Endometrial microvascular endothelial cells (primary cell): Measurements from ENCODE around the gene VPS54. TPM values are rescaled to one million over a fixed set of nuclear protein-coding genes. Genes with fewer than 3 reads are reported as not detected.
"Not testable (repeated sequence)": the region's sequence is repeated elsewhere in the genome, so short reads cannot be mapped to it uniquely, and the experiment has no call there.

Source experiments
- in situ Hi-C: cut with HindIII; loops from 2 replicates; pipeline ENCODE4 v1.10.0; 2017; ENCODE audit warnings: low sequenced_read_pairs, low pct_unique_long_range_greater_than_20kb; ENCODE audit errors: inconsistent ontology term
- total RNA-seq: library from RNA; depleted of rRNA; stranded (reverse); fragments of >200 nt; gene quantifications from one replicate; pipeline ENCODE4 v1.2.3, GENCODE V29; 2015; ENCODE audit errors: inconsistent ontology term

The VPS54 gene
- total RNA-seq, 1 donor from 2014 or later: 18.2 TPM

DNA sequence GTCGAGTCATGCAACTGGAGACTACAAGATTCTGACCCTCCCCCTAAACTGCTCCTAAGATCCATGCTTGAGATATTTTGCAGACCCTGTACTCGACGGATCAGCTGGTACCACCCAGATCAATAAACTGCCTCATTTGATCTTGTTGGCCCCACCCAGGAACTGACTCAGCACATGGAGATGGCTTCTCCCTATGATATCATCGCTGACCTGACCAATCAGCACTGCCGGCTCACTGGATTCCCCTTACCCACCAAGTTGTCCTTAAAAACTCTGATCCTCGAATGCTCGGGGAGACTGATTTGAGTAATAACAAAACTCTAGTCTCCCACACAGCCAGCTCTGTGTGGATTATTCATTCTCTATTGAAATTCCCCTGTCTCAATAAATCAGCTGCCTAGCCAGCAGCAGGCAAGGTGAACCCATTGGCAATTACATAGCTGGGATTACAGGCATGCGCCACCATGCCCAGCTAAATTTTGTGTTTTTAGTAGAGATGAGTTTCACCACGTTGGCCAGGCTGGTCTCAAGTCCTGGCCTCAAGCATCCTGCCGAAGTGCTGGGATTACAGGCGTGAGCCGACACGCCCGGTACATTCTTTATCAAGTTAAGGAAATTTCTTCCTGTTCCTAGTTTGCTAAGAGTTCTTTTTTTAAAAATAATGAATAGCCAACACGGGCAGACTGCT is 43.6 kb downstream of the VPS54 start:
- in situ Hi-C loops: no loop called here

DNA sequence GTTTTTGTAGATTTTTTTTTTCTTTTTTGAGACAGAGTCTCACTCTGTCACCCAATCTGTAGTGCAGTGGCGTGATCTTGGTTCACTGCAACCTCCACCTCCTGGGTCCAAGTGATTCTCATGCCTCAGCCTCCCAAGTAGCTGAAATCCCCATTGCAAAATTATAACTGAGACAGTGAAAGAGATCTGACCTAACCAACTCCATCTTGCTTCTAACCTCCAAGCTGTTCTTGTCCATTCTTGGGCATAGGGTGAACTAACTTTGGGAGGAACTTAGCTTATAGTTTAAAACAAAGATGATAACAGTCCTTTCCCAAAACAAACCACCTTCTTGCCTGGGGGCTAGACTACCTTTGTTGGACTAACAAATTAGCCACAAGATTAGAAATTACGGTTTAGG is 44.2 kb downstream of the VPS54 start:
- in situ Hi-C loops: not testable (repeated sequence)

DNA sequence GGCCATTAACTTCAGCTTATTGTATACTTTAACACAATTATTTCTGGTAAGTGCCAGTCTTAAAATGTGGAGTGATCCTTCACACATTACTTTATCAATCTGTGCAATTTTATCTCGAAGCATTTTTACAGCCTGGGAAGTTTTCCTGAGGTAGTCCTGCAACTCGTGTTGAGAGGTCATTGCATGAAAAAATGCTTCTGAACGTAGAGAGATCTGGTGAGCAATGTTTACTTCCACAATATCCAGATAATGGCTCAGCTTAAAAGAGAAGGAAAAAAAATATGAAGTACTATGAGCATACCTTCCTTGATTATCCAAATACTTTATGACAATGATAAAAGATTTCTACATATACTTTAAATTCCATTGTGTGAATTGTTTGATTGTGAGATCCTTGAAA is 57.0 kb downstream of the VPS54 start:
- in situ Hi-C loops: no loop called here

DNA sequence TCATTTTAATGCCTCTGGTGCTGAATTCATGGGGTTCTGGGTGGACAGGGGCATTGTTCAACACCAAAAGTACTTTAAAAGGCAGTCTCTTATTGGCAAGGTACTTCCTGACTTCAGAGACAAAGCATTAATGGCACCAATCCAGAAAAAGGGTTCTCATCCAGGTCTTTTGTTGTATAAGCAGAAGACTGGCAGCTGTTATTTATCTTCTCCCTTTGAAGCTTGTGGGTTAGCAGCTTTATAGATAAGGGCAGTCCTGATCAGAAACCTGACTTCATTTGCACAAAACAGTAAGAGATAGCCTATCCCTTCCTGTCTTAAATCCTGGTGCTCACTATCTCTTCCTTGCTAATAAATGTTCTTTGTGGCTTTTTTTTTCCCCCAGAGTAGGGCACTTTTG is 68.8 kb downstream of the VPS54 start:
- in situ Hi-C loops: no loop called here

DNA sequence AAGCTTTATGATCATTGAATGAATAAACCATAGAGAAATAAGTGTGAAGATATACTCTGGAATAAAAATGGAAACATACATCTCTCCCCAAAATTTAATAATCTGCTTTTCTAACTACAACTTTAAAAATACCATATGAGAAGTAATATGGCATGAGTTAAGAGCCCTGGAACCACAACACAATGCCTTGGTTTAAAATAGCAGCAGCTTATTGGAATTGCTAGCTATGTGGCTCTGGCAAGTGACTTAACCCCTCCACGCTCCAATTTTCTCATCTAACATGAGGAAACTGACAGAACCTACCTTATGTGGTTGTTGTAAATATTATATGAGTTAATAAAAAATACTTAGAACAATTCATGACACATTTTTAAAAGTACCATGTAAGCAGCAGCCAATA is 76.4 kb downstream of the VPS54 start:
- in situ Hi-C loops: no loop called here

DNA sequence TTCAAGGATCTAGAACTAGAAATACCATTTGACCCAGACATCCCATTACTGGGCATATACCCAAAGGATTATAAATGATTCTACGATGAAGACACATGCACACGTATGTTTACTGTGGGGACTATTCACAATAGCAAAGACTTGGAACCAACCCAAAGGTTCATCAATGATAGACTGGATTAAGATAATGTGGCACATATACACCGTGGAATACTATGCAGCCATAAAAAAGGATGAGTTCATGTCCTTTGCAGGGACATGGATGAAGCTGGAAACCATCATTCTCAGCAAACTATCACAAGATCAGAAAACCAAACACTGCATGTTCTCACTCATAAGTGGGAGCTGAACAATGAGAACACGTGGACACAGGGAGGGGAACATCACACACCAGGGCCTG is 87.1 kb downstream of the VPS54 start:
- in situ Hi-C loops: not testable (repeated sequence)

DNA sequence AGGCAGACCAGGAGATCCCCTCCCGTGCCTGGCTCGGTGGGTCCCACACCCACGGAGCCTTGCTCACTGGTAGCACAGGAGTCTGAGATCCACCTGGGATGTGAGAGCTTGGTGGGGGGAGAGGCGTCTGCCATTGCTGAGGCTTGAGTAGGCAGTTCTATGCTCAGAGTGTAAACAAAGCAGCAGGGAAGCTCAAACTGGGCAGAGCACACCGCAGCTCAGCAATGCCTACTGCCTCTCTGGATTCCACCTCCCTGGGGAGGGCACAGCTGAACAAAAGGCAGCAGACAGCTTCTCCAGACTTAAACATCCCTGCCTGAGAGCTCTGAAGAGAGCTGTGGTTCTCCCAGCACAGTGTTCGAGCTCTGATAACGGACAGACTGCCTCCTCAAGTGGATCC is 92.4 kb downstream of the VPS54 start:
- in situ Hi-C loops: no loop called here

DNA sequence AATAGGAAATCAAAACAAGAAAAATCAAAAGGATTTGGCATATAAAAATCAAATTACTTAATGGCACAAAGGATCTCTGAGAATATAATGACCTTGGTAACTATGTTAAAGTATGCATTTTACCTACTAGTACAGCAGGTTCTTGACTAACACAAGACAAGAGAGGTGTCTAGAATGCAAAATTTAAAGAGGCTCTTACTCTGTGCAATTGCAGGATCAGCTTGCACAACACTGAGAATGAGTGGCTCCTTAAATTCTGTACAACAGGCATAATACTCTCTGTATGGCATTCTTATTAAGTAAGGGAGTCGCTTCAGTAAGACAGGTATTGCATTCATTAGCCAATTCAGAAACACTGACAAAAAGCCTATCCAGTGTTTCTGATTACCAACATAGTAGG is 104.9 kb downstream of the VPS54 start:
- in situ Hi-C loops: no loop called here

DNA sequence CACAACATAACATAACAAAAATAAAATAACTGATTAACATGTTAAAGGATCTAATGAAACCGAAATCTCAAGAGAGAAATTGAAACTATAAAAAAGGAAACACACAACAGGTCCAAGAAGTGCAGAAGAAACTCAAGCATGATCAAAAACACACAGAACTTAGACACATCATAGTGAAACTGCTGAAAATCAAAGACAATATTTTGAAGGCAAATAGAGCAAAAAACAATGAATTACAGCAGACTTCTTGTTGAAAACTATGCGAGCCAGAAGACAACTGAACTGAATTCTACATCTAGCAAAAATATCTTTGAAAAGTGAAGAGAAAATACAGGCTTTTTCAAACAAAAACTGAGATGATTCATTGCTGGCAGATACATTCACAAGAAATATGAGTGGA is 116.2 kb downstream of the VPS54 start:
- in situ Hi-C loops: no loop called here

DNA sequence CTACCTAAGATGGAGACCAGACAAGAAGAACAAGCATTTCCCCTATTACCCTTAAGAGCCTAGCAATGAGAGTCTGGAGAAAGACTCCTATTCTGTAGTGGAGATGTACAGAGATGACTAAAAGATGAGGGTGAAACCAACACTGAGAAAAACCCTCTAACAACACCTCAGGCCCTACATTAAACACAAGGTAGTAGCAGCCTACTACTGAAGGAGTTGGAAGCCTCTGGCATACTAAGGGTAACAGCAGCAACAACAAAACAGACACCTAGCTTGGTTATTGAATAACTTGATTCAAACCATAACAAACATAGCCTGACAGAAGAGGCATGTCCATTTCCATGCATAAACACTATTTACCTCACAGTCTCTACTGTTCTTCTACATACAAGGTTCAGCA is 117.1 kb downstream of the VPS54 start:
- in situ Hi-C loops: no loop called here

DNA sequence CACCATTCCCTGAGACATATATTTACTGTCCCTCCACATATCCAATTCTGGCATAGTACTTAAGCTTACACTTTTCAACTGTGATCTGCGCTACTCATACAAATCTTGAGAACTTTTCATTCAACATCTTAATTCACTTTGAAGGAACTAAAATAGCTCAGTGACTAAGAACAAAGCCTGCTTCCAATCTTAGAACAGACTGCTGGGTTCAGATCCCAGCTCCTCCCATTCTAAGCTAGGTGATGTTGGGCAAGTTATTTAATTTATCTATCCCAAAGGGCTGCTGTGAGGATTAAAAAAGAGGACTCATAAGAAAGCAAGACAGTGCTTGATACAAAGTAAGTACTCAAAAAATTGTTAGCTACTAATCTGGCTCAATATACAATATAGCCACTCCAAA is 119.6 kb downstream of the VPS54 start:
- in situ Hi-C loops: no loop called here

DNA sequence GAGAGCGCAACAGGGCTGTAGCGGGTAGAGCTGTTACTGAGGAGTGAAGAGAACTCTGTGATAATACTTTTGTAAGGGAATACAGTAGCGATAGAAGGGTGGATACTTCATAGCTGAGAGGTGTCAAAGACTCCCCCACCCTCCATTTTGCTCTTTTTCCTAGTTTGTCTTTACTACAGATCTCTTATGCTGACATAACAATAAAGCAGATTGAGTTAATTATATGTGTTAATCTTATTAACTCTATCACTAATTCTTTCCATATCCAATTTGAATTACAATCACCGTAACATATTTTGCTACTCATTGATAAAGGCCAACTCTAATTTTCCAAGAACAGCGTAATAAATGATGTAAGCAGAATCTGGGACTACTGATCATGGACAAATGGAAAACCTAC is 120.4 kb downstream of the VPS54 start:
- in situ Hi-C loops: no loop called here

DNA sequence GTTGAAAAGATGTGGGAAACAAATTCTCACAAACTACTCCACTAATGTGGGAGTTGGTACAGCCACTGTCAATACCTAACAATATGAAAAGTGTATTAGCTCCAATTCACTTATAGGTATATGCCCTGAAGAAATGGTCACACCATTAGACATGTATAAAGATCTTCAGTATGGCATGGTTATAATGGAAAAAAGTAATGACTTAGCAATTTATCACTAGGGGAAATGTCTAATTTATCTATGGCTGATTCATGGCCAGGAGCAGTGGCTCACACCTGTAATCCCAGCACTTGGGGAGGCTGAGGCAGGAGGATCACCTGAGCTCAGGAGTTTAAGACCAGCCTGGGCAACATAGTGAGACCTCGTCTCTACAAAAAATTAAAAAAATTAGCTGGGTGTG is 125.1 kb downstream of the VPS54 start:
- in situ Hi-C loops: no loop called here

DNA sequence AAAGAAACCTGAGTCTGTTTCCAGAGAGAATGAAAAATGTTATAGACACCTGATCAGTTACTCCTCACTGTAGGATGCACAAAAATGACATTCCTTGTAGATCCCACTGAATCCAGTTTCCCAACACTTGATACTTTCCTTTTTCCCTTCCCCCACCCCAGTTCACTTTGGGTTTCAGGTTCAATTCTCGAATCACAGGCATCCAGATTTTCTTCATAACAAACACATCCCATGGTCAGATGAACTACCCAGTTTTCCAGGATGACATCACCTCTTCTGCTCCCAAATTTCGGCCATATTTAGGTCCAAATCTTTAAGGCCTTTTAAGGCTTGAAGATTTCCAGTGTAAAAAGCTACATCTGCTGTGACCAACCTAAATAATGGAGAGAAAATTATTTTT is 126.1 kb downstream of the VPS54 start:
- in situ Hi-C loops: no loop called here

DNA sequence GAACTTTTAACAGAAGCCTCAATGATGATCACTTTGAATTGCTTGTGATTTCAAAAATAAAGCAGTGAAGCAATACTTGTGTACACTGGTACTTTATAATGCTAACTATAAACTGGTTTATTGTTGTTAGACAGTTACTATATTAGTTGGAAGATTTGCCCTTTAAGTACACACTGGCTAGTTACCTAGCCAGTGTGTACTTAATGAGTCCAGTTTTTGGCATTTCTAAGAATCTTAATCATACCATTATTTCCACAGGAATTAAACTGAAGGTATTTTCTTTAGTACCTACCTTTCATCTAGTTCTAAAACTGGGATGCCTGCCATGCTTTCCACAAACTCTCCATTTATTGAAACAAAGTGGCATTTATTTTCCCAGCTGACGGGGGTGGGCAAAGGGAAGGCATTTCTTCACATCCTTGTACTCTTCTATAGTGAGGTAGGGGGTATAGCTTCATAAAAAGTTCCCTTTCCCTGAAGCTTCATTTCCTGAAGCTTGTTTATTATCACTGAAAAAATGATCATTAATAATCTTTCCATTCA is 127.7 kb downstream of the VPS54 start:
- in situ Hi-C loops: no loop called here

DNA sequence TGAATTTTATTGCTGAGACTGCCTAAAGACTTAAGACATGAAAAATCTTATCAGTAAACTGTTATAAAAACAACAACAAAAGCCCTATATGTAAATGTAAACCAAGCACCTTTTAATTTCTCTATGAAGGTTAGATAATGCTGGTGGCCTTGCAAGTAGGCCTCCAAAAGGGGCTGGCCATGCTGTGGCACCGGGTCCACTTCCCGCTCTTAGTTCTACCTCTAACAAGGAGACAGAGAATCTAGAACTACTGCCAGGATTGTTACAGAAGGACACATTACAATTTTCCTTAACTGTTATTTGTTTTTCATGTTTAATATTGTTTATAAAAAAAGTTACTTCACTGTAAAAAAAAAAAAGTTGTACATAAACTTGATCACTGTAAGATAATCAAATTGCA is 128.6 kb downstream of the VPS54 start:
- in situ Hi-C loops: no loop called here

DNA sequence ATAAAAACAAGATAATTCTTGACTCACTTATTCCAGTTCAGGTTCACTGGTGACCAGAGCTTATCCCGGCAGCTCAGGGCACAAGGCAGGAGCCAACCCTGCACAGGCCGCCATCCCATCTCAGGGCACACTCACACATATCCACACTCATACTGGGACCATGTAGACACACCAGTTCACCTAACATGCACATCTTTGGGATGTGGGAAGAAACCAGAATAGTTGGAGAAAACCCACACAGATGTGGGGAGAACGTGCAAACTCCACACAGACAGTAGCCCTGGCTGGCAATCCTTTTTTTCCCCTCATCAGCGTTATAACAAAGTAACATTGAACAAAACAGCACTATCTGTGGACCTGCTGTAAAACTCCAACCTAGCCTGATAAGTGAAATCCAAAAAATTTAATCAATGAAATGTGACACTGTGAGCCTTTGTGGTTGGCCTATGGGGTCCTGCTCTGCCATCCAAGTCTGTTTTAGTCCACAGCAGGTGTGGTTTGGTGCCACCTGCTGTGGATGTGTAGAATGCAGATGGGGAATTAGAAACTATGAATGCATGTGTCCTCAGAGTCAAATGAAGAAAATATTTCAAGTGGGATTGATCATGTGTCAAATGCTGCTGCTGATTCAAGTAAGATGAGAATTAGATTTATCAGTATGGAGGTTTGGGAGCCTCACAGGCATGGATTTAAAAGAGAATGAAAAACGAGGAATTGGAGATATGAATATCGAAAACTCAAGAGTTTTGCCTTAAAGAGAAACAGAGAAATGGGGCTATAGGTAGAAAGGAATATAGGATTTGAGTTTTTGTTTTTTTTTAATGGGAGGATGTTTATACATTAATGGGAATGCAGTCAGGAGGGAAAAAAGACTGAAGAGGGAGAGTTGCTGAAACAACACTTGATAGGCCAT is 130.5 kb downstream of the VPS54 start:
- in situ Hi-C loops: no loop called here

DNA sequence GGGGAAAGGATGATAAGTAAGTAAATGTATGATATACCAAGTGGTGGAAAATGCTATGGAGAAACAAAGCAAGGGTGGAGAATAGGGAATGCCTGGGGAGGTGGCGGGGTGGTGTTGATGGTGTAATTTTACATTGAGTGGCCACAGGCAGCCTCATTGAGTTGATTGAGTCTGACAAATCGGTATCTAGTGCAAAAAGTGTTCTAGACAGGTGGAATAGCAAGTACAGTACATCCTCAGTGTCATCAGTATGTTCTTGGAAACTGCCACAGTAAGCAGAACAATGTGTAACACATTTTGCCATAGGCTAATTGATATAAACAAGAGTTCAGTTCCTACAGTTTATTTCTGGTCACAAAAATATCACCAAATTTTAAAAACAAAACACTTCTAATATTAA is 131.2 kb downstream of the VPS54 start:
- in situ Hi-C loops: no loop called here

DNA sequence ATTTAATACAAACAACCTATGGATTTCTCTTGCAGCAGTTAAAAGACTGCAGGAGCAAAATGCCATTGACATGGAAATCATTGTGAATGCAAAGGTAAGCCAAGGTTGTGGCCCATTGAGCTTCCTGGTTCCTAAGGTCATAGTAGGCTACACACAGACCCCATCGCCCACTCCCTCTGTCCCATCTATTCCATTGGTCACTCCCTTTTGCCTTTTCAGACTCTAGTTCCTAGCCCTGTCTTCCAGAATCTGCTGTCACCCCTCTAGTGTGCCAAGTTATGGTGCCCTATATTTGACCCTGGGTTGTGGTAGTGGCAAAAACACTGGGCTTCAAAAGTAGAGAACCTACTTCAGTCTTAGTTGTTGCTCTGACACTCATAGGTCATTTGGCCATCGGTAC is 132.8 kb downstream of the VPS54 start:
- in situ Hi-C loops: no loop called here

DNA sequence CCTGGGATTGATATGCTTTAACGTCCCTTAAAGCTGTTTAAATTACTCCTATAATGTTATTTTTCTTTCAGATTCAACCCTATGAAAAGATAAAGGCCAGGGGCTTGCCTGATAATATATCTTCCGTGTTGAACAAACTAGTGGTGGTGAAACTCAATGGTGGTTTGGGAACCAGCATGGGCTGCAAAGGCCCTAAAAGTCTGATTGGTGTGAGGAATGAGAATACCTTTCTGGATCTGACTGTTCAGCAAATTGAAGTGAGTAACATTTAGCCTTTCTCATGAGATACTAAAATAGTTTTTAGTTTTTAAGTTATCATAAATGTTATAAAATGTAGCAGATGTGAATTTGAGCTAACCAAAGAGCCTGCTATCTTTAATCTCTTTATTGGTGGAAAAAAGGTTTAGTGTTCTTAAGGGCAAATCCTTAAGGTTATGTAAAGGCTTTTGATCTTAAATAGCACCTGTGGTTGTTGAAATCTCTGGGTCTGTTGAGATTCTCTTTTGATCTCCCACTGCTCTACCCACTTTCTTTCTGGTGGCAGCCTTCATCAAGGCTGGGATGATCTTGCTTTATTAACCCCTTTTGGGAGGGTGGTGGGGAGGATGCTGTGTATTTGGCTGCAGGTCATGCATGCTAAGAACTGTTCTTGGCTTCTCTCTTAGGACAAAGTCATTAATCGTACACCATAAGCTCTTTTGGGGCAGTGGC is 136.7 kb downstream of the VPS54 start:
- in situ Hi-C loops: no loop called here
